Activated CD4-positive, alpha-beta T cell treated with anti-CD3 and anti-CD28 coated beads, Interleukin-10, Interleukin-2, amounts not matched to agents 100 ng/mL and 50 ng/mL, durations not matched to agents 16 hours and 8 hours (primary cell): ENCODE data around the gene SIAH3.

Experiments
- DNase-seq: peaks from one replicate; pipeline ENCODE4 v3.0.0-alpha.2; 2020

SIAH3 gene

DNA sequence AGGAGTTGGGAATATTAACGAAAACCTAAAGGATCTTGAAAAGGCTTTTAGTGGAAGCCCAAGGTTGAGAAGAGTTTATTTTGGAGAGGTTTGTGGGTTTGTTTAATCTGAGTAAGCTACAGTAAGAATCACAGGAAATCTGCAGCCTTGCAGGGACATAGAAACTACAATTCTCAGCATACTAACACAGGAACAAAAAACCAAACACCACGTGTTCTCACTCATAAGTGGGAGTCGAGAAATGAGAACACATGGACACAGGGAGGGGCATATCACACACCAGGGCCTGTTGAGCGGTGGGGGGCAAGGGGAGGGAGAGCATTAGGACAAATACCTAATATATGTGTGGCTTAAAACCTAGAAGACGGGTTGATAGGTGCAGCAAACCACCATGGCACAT is 8.7 kb upstream of the SIAH3 start:
- DNase-seq, result no peak

DNA sequence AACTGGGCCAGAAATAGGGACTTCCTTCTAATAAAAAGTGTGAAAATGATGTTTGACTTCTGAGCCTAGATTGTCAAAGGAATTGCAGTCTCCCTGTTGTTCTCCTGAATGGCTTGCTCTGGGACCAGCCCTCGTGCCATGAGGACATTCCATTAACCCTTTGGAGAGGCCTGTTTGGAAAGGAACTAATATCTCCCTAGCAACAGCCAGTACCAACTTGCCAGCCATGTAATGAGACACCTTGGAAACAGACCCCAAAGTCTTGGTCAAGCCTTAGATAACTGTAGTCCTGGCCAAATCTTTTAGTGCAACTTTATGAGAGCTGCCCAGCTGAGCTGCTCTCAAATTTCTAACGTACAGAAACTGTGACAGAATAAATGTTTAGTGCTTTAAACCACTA is 8.2 kb upstream of the SIAH3 start:
- DNase-seq, result no peak

DNA sequence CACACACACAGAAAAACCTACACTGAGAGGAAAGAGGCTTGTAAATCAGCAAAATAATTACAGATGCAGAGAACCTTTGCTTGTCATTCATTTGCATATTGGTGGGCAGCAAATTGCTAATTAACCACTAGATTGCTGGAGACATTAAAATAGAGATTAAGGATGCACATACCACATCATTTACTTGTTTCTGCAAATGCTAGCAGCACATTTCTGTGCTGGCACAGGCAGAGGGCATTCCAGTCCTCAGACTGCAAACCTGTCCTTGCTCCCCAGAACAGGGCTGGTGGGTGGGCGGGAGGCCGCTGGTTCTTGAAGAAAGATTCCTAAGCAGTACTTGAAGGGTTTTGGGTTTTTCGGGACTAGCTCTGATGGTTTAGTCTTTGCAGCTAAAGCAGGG is 941 bp upstream of the SIAH3 start:
- DNase-seq, result no peak

DNA sequence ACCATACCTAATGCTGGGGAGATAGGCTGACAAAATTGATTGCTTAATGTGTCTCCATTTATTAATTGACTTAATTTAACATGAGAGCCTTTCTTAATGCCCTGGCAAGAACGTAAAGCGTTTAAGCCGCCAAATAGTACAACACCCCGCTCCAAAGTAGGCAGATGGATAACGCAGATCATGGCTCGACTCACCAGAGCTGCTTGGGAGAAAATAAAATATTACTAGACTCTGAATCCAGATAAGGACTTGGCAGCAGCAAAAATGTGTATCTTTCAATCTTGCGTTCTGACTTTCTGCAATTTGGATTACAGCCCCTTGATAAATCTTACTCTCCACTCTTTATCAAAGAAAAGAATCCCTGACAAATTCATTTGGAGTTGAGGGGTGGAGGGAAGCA is 403 bp upstream of the SIAH3 start:
- no peak for DNase-seq

DNA sequence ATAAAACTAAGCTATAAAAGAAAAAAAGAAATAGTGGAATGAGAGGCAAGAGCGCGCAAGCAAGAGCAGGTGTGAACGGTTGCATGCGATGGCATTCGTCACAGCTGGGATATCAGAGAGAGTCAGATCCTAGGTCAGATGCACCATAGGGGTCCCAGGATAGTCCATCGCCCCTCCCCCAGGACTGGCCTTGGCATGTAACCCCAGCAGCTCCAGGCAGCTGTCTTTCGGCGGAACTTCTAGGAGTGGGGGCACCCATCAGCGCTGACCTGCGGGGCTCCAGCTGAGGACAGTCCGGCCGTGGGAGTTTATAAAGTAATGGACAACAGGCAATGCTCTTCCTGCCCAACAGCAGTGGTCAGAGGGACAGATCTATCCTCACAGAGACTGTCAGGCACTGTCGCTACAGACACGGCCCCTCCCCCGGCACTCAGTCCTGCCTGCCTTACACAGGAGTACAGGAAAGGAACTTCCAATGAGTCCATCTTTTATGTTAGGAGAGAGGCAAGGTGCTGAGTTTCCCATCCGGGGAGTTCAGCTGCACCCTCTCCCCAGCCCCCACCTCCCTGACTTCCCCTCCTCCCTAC is 1.4 kb downstream of the SIAH3 start:
- DNase-seq, result no peak

DNA sequence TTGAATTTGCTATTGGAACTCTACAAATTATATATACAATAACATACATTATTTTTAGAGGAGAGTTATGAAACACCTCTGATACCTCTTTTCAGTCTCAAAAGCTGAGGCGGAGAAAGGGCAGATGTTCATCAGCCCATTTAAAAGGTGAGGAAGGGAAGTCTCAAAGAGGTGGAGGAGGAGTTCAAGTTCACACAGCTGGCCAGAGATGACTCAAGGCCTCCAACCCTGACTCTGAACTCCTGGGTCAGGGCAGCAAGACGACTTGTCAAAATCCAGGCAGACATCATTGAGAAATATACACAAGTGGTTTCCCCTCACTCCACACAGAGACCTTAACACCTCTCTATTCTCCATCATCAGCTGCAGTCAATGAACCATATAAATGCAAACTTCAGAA is 2.1 kb downstream of the SIAH3 start:
- DNase-seq, result no peak

DNA sequence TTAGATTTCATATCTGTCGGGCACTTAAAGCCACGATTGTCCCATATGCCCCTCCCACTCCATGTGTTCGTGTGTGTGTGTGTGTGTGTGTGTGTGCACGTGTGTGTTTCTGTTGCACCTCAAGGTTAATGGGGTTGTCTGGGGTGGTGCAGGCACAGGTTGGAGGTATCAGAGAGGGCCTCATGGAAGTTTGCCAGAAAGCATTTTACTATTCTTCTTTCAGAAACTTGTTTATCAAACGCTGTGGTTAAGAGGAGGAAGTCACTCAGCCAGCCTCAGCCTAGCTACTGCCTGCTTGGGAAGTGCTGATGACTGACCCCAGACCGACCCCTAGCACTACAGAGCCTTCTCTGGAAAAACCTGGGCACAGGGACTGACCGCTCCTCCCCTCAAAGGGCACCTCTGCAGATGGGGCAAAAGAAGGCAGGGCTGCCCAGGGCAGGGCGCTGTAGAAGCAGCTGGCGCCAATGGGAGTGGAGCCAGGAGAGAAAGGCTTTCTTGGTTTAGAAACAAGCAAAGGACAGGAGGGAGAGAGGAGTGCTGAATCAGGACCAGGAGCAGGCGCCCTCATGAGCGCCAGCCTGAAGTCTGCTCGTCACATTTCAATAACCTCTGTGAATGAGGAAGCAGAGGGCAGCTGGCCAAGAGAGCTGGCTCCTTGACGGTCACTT is 3.9 kb downstream of the SIAH3 start:
- DNase-seq, result peak; percentile 8

DNA sequence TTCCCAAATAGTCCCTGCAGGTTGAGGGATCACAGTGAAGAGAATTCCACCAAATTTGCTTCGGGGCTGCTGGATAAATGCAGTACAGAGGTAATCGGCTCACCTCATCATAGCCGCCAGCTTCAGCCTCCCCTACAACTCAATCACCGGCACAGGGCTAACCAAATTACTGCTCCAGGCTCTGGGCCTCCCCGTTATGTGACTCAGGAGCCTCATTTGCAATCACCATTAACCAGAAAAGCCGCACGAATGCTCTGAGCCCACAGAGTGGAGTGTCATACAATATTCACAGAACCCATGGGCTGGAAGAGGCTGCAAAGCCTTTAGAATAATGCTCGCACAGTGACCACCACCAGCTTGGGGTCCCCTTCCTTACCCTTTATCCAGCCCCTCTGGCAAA is 4.9 kb downstream of the SIAH3 start:
- no peak for DNase-seq

DNA sequence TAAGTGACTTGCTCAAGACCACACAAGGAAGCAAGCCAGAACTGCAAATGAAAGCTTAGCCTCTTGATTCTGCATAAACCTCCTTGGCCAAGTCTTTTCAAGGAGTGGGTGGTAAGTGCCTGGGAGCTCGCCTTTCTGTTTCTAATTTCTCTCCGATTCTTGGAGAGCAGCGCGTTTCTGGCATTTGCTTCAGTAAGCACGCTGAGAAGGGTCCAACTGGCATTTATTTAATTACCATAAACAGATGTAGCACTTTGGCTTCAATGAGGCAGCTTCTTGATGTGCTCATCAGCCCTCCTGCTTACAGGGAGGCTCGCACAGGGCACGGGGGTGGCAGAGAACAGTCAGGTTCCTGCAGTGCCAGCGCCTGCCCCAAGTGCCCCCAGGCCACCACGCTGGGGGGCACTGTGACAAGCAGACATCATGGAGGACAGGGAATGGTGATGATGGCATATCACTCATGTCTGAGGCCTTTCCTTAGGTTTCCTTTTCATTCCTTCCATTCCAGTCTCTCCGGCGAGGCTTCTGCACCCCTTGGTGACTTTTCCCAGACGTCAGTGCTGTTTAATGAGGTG is 13.3 kb downstream of the SIAH3 start:
- DNase-seq, result no peak

DNA sequence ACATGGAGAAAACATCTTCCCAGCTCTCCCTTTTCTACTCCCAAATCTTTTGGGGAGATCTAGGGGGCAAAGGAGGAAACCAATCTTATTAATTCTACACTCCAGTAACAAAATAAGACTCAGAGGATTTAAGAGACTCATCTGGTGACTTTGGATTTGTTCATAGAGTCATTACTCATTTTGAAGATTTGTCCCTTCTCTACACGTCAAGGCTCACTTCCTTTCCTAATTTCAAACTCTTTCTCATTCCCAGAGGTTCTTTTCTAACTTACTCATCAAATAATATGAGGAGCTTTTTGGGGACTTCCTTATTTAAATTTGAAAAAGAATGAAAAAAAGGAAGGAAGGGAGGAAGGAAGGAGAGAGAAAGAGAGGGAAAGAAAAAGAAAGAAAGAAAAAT is 14.4 kb downstream of the SIAH3 start:
- no peak for DNase-seq

DNA sequence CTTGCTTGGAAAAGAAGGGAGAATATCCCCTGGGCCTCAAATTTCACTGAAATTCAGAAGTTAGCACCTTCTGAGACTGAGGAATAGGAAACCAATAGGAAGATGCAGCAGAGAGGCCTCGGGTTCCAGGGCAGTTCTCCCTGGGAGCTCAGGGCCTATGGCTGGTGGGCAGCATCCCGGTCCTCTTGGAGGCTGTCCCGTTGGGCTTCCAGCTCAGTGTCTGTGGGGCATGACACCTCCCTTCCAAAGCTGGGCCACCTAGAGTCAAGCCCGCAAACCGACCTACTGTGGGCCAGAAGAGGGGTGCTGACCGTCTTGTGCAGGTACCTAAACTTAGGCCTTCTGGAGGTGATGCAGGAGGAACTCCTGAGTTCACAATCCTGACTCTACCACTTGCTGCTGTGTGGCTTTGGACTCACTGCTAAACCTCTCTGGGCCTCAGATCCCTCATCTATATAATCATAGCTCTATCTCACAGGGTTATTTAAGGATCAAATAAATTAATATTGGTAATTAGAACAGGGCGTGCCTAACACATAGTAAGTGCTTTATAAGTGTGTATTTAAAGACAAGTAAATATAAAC is 17.1 kb downstream of the SIAH3 start:
- DNase-seq, result no peak

DNA sequence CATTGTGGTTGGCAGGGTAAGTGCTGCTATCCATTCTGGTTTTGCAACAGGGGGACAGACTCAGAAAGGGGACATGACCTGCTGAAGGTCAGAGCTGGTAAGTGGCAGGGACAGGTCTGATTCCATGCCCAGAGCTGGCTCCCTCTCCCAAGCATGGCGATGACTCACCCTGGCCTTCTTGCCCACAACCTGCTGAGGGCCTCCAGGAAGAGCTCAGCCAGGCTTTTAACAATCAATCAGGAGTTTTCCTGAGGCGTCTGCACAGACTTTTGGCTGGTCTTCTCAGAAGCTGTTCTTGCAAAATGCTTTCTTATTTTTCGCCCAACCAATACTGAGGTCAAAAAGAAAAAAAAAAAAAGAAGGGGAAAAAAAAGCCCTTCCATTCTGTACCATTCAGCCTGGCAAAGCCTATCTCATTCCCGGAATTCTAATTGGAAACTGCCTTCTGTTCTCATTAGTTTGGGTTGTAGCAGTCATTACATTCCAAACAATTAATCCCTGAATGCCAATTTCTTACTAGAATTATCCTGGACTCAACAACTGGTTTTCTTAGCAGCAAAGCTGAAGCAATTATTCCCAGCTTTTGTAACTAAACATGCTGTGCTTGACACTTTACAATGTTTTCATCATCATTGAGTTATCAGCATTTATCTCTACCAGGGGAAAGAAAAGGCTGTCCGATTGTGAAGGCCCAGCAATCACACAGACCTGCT is 17.7 kb downstream of the SIAH3 start:
- no peak for DNase-seq

DNA sequence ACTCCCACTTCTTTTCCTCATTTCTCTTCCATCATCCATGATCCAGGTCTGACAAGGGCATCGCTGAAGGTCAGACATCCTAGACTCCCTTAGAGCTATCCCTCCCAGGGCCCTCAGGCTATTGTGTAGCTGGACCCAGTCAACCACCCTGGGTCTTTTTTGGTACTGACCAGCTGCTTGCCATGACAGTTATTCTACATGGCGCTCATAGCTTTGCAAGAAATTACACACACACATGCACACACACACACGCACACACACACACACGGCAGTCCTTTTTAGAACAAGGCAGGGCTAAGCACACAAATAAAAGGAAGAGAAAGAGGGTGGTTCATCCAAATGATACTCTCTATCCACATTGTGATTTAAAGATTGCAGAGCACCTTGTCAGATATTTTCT is 18.3 kb downstream of the SIAH3 start:
- DNase-seq, result no peak

DNA sequence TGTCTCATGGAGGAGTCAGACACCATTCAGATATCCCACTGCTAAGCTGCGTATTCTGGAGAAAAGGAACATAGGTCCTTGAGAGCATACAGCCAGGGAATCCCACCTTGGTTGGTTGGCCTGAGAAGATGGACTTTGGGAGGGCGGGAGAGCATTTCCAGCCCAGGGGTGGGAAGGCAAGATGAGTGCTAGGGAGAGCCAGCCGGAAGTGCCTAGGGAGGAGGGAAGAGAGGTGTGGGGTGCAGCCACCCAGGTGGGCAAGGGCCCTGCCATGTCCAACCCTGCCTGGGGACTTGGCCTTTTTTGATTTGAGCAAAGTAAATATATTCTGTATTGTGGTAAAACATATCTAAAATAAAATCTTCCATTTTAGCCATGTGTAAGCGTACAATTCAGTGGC is 19.7 kb downstream of the SIAH3 start:
- DNase-seq, result no peak

DNA sequence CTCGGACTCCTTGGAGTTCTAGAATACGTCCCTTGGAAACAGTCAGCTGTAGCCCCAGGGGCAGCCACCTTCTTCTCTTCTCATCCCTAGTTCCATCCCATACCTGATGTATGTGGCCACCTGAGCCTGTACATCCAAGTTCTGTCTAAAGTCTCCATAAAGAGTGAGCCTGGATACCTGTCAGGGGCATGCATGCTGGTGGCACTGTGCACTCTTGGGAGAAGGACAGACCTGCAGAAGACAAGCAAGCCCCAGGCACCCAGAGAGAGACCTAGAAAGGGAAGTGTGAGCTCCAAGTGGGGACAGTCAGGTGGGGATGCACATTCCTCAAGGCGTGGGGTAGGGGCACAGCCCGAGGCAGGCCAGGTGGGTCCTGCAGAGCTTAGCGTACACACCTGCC is 21.4 kb downstream of the SIAH3 start:
- DNase-seq, result no peak

DNA sequence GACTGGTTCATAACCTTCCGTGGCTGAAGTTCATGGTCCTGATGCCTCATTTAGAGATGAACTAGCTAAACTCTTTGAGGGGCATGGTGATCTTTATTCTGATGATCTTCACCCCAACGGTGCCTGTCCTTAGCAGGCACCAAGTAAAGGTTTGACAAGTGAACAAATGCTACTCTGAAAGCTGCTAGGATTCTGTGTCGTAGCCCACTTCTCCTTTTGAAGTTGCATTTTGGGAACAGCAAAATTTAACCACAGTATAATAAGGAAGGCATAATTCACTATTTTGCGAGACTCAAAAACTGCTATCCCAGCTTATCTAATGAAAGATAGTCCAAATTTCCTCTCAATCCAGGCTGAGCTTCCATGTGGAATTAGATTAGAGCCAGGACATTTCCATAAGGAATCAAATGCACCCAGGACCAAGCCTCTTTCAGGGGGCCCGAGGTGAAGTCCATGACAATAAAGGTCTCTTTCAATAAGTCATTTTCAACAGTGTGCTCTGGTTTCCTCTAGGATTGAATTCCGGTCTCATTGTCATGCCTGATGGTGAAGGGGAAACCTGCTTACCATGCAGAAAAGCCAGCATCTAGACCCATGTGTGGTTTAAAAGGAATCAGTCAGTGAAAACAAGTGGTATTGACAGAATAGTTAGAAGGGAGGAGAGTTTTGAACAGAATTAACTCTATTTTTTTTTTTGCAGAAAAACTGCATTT is 23.1 kb downstream of the SIAH3 start:
- no peak for DNase-seq

DNA sequence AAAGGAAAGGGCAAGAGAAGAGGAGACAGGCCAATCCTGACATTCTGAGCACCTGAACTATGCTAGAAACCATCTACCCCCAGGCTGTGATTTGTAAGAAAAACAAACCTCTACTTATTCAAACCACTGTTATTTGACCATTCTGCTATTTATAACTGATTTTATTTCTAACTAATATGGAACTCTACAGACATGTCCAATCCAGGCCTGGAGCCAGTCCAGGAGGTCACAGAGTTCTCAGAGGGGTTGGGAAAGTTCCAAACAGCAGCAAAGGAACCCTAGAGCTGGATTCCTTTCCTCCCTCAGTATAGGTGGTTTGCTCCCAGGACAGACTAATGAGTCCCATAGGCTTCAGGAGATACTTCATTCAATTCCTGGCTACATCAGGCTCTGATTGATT is 24.2 kb downstream of the SIAH3 start:
- no peak for DNase-seq

DNA sequence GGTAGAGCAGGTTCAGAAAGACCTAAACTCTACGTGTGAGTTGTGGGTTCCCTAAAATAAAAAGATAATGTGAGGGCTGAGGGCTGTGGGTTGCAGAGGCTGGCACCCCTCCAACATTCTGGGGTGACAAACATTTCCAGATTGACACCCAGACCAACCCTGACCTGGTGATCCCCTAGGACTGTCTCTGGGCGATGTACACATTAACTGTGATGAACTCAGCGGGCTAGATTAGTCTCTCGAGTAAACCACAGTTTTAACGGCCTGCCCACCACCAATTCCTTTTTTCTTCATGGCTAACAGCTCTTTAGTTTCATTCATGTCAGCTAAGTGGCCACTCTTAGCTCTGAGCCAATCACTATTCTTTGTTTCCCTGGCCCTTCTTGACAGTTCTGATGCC is 24.8 kb downstream of the SIAH3 start:
- DNase-seq, result no peak

DNA sequence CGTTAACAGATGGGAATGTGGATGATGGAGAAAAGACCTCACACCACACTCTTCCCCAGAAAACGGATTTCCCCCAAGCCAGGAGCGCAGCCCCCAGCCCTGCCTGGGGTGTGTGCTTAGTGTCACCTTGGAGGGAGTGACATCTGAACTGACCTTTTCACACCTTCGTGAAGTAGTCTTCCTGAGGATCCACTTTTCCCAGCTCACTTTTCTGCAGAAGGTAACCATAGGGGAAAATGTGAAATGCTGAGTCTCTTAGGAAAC is 26.2 kb downstream of the SIAH3 start:
- no peak for DNase-seq

DNA sequence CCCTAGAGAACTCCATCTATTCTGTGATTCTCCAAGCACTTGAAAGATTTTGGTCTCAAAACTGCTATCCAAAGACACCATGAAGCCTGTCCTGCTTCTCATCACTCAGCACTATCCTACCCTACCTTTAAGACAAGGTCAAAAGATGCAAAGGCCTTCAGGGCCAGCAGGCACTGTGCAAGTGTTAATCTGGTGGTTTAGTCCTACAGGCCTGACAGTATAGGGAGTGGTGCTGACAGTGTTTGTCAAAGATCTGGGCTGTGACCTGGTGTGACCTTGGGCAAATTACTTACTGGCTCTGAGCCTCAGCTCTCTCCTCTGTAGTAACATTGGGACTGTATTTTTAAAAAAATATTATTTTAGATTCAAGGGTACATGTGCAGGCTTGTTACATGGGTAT is 28.0 kb downstream of the SIAH3 start:
- DNase-seq, result no peak

DNA sequence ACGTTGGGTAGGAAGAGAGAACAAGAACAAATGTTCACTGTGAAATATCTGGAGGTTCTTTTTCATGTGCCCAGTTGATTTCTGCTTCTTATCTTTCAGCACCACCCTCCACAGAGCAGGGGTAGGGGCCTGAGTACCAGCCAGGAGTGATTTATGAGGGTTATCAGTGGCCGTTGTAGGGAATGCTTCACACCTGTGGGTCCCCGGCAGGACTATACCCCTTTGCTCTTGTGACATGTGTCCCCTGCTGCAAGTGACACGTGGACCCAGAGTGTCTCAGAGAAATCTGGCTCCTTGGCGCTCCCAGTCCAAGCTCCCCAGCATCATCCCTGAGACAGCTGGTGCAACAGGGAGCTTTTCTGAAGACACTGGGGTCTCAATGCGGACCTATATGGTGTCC is 29.7 kb downstream of the SIAH3 start:
- no peak for DNase-seq

DNA sequence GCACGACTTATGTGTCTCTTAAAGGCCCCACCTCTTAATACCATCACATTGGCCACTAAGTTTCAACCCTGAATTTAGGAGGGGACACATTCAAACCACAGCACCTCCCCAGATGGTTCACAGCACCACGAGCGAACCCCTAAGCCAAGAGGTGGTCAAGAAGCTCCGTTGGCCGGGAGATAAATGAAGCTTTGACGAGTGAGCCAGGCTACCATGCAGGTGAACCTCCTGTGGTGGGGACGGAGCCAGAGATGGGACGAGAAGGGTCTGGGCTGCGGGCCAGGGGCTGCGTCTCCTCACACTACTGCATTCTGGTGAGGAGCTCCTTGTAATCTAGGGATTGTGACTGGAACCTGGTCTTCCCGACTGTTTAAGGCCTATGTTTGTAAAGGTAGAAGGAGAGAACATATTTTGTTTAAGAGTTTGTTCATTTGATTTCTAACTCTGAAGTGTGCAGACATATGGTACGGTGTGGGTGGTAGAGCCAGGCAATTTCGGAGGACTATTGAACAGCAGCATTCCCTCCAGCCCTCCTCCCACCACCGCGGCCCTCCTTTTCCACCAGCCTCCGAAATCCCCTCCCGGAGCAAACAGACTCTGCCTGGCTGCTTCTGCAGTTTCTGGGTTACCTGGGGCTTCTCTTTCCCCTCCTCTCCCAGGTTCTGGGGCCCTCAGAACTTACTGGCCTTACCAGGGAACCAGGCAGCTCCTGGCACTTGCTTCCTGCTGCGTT is 31.3 kb downstream of the SIAH3 start:
- DNase-seq, result no peak

DNA sequence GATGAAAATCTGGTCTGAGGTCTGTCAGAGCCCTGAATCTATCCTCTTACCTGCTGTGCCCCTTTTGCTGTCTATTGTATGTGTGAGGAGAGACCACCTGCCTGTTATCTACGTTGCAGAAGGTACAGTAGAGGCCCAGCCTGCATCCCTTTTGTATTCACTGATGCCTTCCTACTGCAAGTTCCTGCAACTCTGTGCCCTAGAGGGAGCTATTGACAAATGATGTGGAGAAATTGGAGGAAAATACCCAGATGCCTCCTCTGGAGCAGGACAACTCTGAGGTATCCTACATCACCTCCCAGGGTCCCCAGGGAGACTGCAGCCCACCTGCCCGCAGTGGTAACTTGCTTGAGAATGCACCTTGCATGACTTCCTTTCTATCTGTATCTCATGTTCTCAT is 33.7 kb downstream of the SIAH3 start:
- no peak for DNase-seq
